Thoracic aorta (tissue), 2 donors: Measurements from ENCODE around the gene MAPK11. TPM values are rescaled to one million over a fixed set of nuclear protein-coding genes. Genes with fewer than 3 reads are reported as not detected.

ENCODE experiments used
- ATAC-seq: fragments of 150-250 bp; one replicate; pipeline ENCODE4 v1.8.0; 2017; ENCODE audit warnings: low read depth; ENCODE audit not compliant: insufficient number of reproducible peaks, low FRiP score
- DNase-seq: peaks from one replicate; pipeline ENCODE4 v3.0.0-alpha.2; 2020; ENCODE audit warnings: low spot score
- H3K27ac ChIP-seq, 2 donors: fragments of 200-600 bp; sonication (generic); 1 replicate in 1 of 2; 2 replicates in 1 of 2; pipeline ENCODE4 v1.5.1; 2016; ENCODE audit warnings: mild to moderate bottlenecking in 2 of 2, moderate library complexity in 2 of 2
- H3K27me3 ChIP-seq: fragments of 200-600 bp; sonication (generic); replicated peaks from 2 replicates; pipeline ENCODE4 v1.6.0; 2016; ENCODE audit warnings: mild to moderate bottlenecking; ENCODE audit not compliant: insufficient read depth
- H3K36me3 ChIP-seq: fragments of 200-600 bp; sonication (generic); one replicate; pipeline ENCODE4 v1.5.1; 2016
- H3K4me1 ChIP-seq, 2 donors: fragments of 200-600 bp; sonication (generic); 1 replicate in 1 of 2; 2 replicates in 1 of 2; pipeline versions ENCODE4 v1.5.1 to v1.6.0; 2016; ENCODE audit warnings: low read depth in 2 of 2, mild to moderate bottlenecking in 1 of 2; ENCODE audit not compliant: control insufficient read depth in 1 of 2
- H3K4me3 ChIP-seq: fragments of 200-600 bp; sonication (generic); 2 replicates; pipeline ENCODE4 v1.5.1; 2016; ENCODE audit warnings: mild to moderate bottlenecking
- H3K9me3 ChIP-seq: fragments of 200-600 bp; sonication (generic); 2 replicates; pipeline ENCODE4 v1.5.1; 2016
- total RNA-seq, 2 donors: library from RNA; depleted of rRNA; stranded (reverse); fragments of >200 nt; gene quantifications; one replicate each; pipeline versions ENCODE4 v1.1.0 to v1.2.3, GENCODE V29; 2016
- TF ChIP-seq, protein P1 (sequence below): fragments of 200-600 bp; sonication (generic); IDR thresholded peaks from one replicate; pipeline ENCODE4 v1.5.1; 2019; ENCODE audit warnings: antibody characterized with exemption

MAPK11 gene
- total RNA-seq, 2 donors from 2014 or later, result 5.8 to 8.8 TPM

GRCh38 chr22:50227579-50228215 is 42.5 kb downstream of the MAPK11 start:
- ATAC-seq (no peak), DNase-seq (no peak)
- H3K36me3 ChIP-seq, result peaks cover 42% of the 10 kb centered on the region

GRCh38 chr22:50226875-50227165 is 43.4 kb downstream of the MAPK11 start:
- TF ChIP-seq, protein P1, sequence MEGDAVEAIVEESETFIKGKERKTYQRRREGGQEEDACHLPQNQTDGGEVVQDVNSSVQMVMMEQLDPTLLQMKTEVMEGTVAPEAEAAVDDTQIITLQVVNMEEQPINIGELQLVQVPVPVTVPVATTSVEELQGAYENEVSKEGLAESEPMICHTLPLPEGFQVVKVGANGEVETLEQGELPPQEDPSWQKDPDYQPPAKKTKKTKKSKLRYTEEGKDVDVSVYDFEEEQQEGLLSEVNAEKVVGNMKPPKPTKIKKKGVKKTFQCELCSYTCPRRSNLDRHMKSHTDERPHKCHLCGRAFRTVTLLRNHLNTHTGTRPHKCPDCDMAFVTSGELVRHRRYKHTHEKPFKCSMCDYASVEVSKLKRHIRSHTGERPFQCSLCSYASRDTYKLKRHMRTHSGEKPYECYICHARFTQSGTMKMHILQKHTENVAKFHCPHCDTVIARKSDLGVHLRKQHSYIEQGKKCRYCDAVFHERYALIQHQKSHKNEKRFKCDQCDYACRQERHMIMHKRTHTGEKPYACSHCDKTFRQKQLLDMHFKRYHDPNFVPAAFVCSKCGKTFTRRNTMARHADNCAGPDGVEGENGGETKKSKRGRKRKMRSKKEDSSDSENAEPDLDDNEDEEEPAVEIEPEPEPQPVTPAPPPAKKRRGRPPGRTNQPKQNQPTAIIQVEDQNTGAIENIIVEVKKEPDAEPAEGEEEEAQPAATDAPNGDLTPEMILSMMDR, result no peak
- Histone ChIP-seq H3K4me1 (no peaks in the 10 kb centered on the region), H3K9me3 (no peaks in the 10 kb centered on the region), H3K4me3 (no peak overlapping the region), H3K36me3 (peaks cover 51% of the 10 kb centered on the region), H3K27ac (no peak overlapping the region), H3K27me3 (no peaks in the 10 kb centered on the region)
- ATAC-seq (no peak), DNase-seq (no peak)

More at GRCh38 chr22:50227579-50228215, 42.5 kb downstream of the MAPK11 start:
- no peak overlapping the region for H3K27ac ChIP-seq
- no peaks in the 10 kb centered on the region for H3K27me3 ChIP-seq
- no peak overlapping the region for H3K4me3 ChIP-seq
- no peaks in the 10 kb centered on the region for H3K4me1 ChIP-seq
- TF ChIP-seq, protein P1, result no peak
- no peaks in the 10 kb centered on the region for H3K9me3 ChIP-seq

DNA sequence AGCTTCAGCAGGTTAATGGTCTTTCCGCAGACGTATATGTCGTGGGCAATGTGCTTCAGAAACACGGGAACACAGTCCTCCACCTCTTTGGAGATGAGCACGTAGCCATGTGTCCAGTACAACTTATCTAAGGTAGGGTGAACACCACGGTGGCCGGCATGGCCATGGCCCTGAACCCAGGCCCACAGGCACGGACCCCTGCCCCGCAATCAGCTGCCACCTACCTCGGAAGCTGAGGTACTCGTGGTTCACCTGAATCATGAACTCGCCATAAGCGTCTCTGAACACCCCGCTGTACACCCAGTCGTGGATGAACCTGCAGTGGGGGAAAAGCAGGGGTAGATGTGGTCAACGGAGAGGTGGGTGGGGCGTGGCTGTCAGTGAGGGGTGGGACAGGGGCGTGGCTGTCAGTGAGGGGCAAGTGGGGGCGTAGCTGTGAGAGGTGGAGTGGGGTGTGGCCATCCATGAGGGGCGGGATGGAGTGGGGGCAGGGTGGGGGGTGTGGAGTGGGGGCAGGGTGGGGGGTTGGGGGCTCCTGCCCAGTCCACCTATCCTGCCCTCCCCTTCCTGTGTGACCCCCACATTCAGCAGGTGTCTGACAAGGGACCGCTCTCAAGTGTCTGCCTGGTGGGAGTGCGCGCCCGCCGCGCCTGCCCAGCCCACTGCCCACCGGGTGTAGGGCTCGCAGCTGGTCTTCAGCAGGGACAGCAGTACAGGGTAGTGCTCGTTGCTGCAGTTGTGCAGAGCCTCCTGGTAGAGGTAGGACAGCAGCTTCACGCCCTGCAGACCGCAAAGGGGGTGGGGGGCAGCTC is 43.9 kb downstream of the MAPK11 start:
- no peak for ATAC-seq
- no peak overlapping the region for H3K27ac ChIP-seq
- no peaks in the 10 kb centered on the region for H3K4me1 ChIP-seq
- H3K36me3 ChIP-seq, result peaks cover 52% of the 10 kb centered on the region
- no peak overlapping the region for H3K4me3 ChIP-seq
- no peak for DNase-seq
- H3K9me3 ChIP-seq, result no peaks in the 10 kb centered on the region
- TF ChIP-seq, protein P1, result no peak
- H3K27me3 ChIP-seq, result no peaks in the 10 kb centered on the region

- H3K36me3 ChIP-seq, result peaks cover 57% of the 10 kb centered on the region
These were observed 44.8 kb downstream of the MAPK11 start for GRCh38 chr22:50225200-50225969.

More at GRCh38 chr22:50225200-50225969, 44.8 kb downstream of the MAPK11 start:
- Histone ChIP-seq H3K4me1 (no peaks in the 10 kb centered on the region), H3K4me3 (no peak overlapping the region), H3K9me3 (no peaks in the 10 kb centered on the region), H3K27me3 (no peaks in the 10 kb centered on the region), H3K27ac (no peak overlapping the region)
- TF ChIP-seq, protein P1, result no peak
- ATAC-seq (no peak), DNase-seq (no peak)
